IgD-negative memory B cell (primary cell): Measurements from ENCODE around the gene CES5A. TPM values are rescaled to one million over a fixed set of nuclear protein-coding genes. Genes with fewer than 3 reads are reported as not detected.
"Not testable (repeated sequence)": the region's sequence is repeated elsewhere in the genome, so short reads cannot be mapped to it uniquely, and the experiment has no call there.

Experiments used
- H3K27ac Mint-ChIP-seq, 3 donors: one replicate each; pipeline ENCODE4 v1.8.0; 2020 to 2022; ENCODE audit warnings: mild to moderate bottlenecking in 3 of 3, mixed read lengths in 3 of 3, moderate library complexity in 1 of 3
- H3K27me3 Mint-ChIP-seq: one replicate; pipeline ENCODE4 v1.8.0; 2021; ENCODE audit warnings: mixed read lengths
- H3K36me3 Mint-ChIP-seq: one replicate; pipeline ENCODE4 v1.8.0; 2020; ENCODE audit warnings: mild to moderate bottlenecking, mixed read lengths
- H3K4me1 Mint-ChIP-seq, 3 donors: one replicate each; pipeline ENCODE4 v1.8.0; 2020 to 2022; ENCODE audit warnings: mixed read lengths in 3 of 3, mild to moderate bottlenecking in 1 of 3
- H3K4me3 Mint-ChIP-seq, 4 donors: one replicate each; pipeline ENCODE4 v1.8.0; 2020 to 2022; ENCODE audit warnings: mild to moderate bottlenecking in 4 of 4, mixed read lengths in 4 of 4, moderate library complexity in 3 of 4
- H3K9me3 Mint-ChIP-seq, 3 donors: one replicate each; pipeline ENCODE4 v1.8.0; 2020 to 2021; ENCODE audit warnings: mixed read lengths in 3 of 3, mild to moderate bottlenecking in 1 of 3
- polyA plus RNA-seq: library from polyadenylated mRNA; unstranded; fragments of 300-500 nt; fragmentation: Illumina TruSeq; gene quantifications from one replicate; pipeline ENCODE4 v1.2.3, GENCODE V29; 2021

CES5A gene
- polyA plus RNA-seq, 1 donor from 2014 or later, result not detected

- H3K27me3 Mint-ChIP-seq, H3K36me3 Mint-ChIP-seq, H3K4me1 Mint-ChIP-seq, H3K4me3 Mint-ChIP-seq, H3K9me3 Mint-ChIP-seq, H3K27ac Mint-ChIP-seq: not testable (repeated sequence)
These were observed 45.9 kb downstream of the CES5A start for GRCh38 chr16:55829232-55829631.

- H3K4me1 Mint-ChIP-seq, result peaks cover 0 to under 1% (median under 1%) of the 10 kb centered on the region in 3 donors
- no peaks in the 10 kb centered on the region for H3K9me3 Mint-ChIP-seq
- H3K4me3 Mint-ChIP-seq, result no peak overlapping the region
- H3K27me3 Mint-ChIP-seq, result peaks cover 4% of the 10 kb centered on the region
- no peak overlapping the region for H3K27ac Mint-ChIP-seq
- H3K36me3 Mint-ChIP-seq, result peaks cover 1% of the 10 kb centered on the region
These were observed 46.5 kb downstream of the CES5A start for GRCh38 chr16:55828680-55829079.

GRCh38 chr16:55825115-55825728, 50.0 kb downstream of the CES5A start:
- peaks cover 3% of the 10 kb centered on the region for H3K27me3 Mint-ChIP-seq
- H3K4me1 Mint-ChIP-seq, result no peaks in the 10 kb centered on the region
- no peak overlapping the region for H3K4me3 Mint-ChIP-seq
- H3K36me3 Mint-ChIP-seq, result no peaks in the 10 kb centered on the region
- H3K9me3 Mint-ChIP-seq, result peaks cover 0 to 3% (median 2%) of the 10 kb centered on the region in 3 donors
- H3K27ac Mint-ChIP-seq, result no peak overlapping the region

- Mint-ChIP-seq H3K36me3 (no peaks in the 10 kb centered on the region), H3K27me3 (peaks cover 4% of the 10 kb centered on the region), H3K27ac (no peak overlapping the region), H3K4me1 (no peaks in the 10 kb centered on the region), H3K4me3 (no peak overlapping the region), H3K9me3 (peaks cover 0 to 3% (median 3%) of the 10 kb centered on the region in 3 donors)
These were observed 50.6 kb downstream of the CES5A start for GRCh38 chr16:55824473-55825000.

GRCh38 chr16:55822280-55822810, 52.8 kb downstream of the CES5A start:
- Mint-ChIP-seq H3K4me3 (no peak overlapping the region), H3K4me1 (no peaks in the 10 kb centered on the region)

GRCh38 chr16:55821210-55821609, 54.0 kb downstream of the CES5A start:
- H3K9me3 Mint-ChIP-seq, result peaks cover 0 to 6% (median 3%) of the 10 kb centered on the region in 3 donors
- peaks cover 10% of the 10 kb centered on the region for H3K27me3 Mint-ChIP-seq
- no peak overlapping the region for H3K4me3 Mint-ChIP-seq
- no peaks in the 10 kb centered on the region for H3K36me3 Mint-ChIP-seq
- no peaks in the 10 kb centered on the region for H3K4me1 Mint-ChIP-seq
- H3K27ac Mint-ChIP-seq, result no peak overlapping the region

More at GRCh38 chr16:55822280-55822810, 52.8 kb downstream of the CES5A start:
- peak overlapping the region in 1 of 3 donors; percentile 15 for H3K27ac Mint-ChIP-seq
- H3K36me3 Mint-ChIP-seq, result no peaks in the 10 kb centered on the region
- peaks cover 7% of the 10 kb centered on the region for H3K27me3 Mint-ChIP-seq
- peaks cover 0 to 6% (median 3%) of the 10 kb centered on the region in 3 donors for H3K9me3 Mint-ChIP-seq

- Mint-ChIP-seq H3K4me1 (no peaks in the 10 kb centered on the region), H3K9me3 (peaks cover 0 to 8% (median 3%) of the 10 kb centered on the region in 3 donors), H3K36me3 (no peaks in the 10 kb centered on the region), H3K4me3 (no peak overlapping the region), H3K27me3 (peaks cover 10% of the 10 kb centered on the region), H3K27ac (no peak overlapping the region)
These were observed 54.6 kb downstream of the CES5A start for GRCh38 chr16:55820615-55821014.

GRCh38 chr16:55817236-55817912, 57.8 kb downstream of the CES5A start:
- Mint-ChIP-seq H3K27ac (no peak overlapping the region), H3K4me1 (no peaks in the 10 kb centered on the region), H3K27me3 (peaks cover 8% of the 10 kb centered on the region), H3K9me3 (peaks cover 0 to 14% (median 3%) of the 10 kb centered on the region in 3 donors), H3K36me3 (no peaks in the 10 kb centered on the region), H3K4me3 (no peak overlapping the region)

- H3K27ac Mint-ChIP-seq, H3K4me1 Mint-ChIP-seq, H3K36me3 Mint-ChIP-seq, H3K4me3 Mint-ChIP-seq: not testable (repeated sequence)
- Mint-ChIP-seq H3K9me3 (peaks cover 0 to 12% (median 0%) of the 10 kb centered on the region in 3 donors), H3K27me3 (peaks cover 11% of the 10 kb centered on the region)
These were observed 59.0 kb downstream of the CES5A start for GRCh38 chr16:55816222-55816621.

GRCh38 chr16:55815320-55815719, 59.9 kb downstream of the CES5A start:
- H3K27ac Mint-ChIP-seq, result no peak overlapping the region
- H3K9me3 Mint-ChIP-seq, result peaks cover 0 to 12% (median 0%) of the 10 kb centered on the region in 3 donors
- H3K4me3 Mint-ChIP-seq, result peak overlapping the region in 1 of 4 donors; percentile 15
- peaks cover 11% of the 10 kb centered on the region for H3K27me3 Mint-ChIP-seq
- H3K4me1 Mint-ChIP-seq, result no peaks in the 10 kb centered on the region
- H3K36me3 Mint-ChIP-seq, result no peaks in the 10 kb centered on the region

- H3K36me3 Mint-ChIP-seq, H3K27ac Mint-ChIP-seq, H3K4me3 Mint-ChIP-seq, H3K9me3 Mint-ChIP-seq, H3K4me1 Mint-ChIP-seq: not testable (repeated sequence)
- H3K27me3 Mint-ChIP-seq, result peaks cover 12% of the 10 kb centered on the region
These were observed 61.0 kb downstream of the CES5A start for GRCh38 chr16:55814174-55814573.

GRCh38 chr16:55813730-55814129, 61.4 kb downstream of the CES5A start:
- Mint-ChIP-seq H3K27me3 (peaks cover 12% of the 10 kb centered on the region), H3K4me3 (peak overlapping the region in 1 of 4 donors; percentile 47)
- not testable (repeated sequence) for H3K36me3 Mint-ChIP-seq, H3K9me3 Mint-ChIP-seq, H3K27ac Mint-ChIP-seq, H3K4me1 Mint-ChIP-seq

- Mint-ChIP-seq H3K36me3 (peaks cover 1% of the 10 kb centered on the region), H3K27ac (no peak overlapping the region), H3K9me3 (peaks cover 0 to 8% (median 0%) of the 10 kb centered on the region in 3 donors), H3K27me3 (peaks cover 12% of the 10 kb centered on the region), H3K4me1 (no peaks in the 10 kb centered on the region), H3K4me3 (no peak overlapping the region)
These were observed 62.2 kb downstream of the CES5A start for GRCh38 chr16:55812951-55813350.

GRCh38 chr16:55811811-55812210, 63.4 kb downstream of the CES5A start:
- Mint-ChIP-seq H3K36me3 (peaks cover 1% of the 10 kb centered on the region), H3K27me3 (peaks cover 11% of the 10 kb centered on the region), H3K27ac (no peak overlapping the region), H3K4me1 (no peaks in the 10 kb centered on the region), H3K4me3 (no peak overlapping the region), H3K9me3 (peaks cover 0 to 8% (median 0%) of the 10 kb centered on the region in 3 donors)

- Mint-ChIP-seq H3K4me3 (no peak overlapping the region), H3K4me1 (no peaks in the 10 kb centered on the region), H3K27ac (no peak overlapping the region), H3K27me3 (peaks cover 9% of the 10 kb centered on the region), H3K36me3 (peaks cover 1% of the 10 kb centered on the region), H3K9me3 (peaks cover 0 to 5% (median 0%) of the 10 kb centered on the region in 3 donors)
These were observed 64.7 kb downstream of the CES5A start for GRCh38 chr16:55810451-55810961.
